HCT116 (cell line): Measurements from ENCODE around the gene PLCH2. TPM values are rescaled to one million over a fixed set of nuclear protein-coding genes. Genes with fewer than 3 reads are reported as not detected.

Experiments
- ATAC-seq: fragments of 200-7000 bp; cut with Tn5 transposase; 2 replicates; pipeline ENCODE4 v1.9.1; 2020; ENCODE audit warnings: mild to moderate bottlenecking, moderate library complexity
- BruUV-seq: library from RNA; stranded (reverse); fragments of 400-500 nt; replicated peaks from 2 replicates; lab custom pipeline; 2021; lab: Mats Ljungman, UMichigan
- CTCF ChIA-PET: fragments of 300-600 bp; sonication (Branson Sonifier 250); formaldehyde crosslinking; loops from one replicate; lab custom pipeline; 2021; ENCODE audit warnings: antibody characterized with exemption; lab: Charles Lee
- POLR2A ChIA-PET: fragments of 300-600, 350-600 bp; sonication (Branson Sonifier 250); formaldehyde crosslinking; loops from one replicate; lab custom pipeline; 2021; ENCODE audit warnings: antibody characterized with exemption; lab: Charles Lee
- RAD21 ChIA-PET, 2 experiments: fragments of 300-600 bp; sonication (Branson Sonifier 250); formaldehyde crosslinking; loops; one replicate each; lab custom pipeline; 2023; ENCODE audit warnings: low total read pairs in 2 of 2; ENCODE audit not compliant: uncharacterized antibody in 2 of 2, unreplicated experiment in 2 of 2, low non-redundant PET in 1 of 2; lab: Charles Lee
- DNase-seq: peaks from one replicate; pipeline ENCODE4 v3.0.0-alpha.2; 2010; ENCODE audit warnings: low read depth, low spot score
- H2AFZ ChIP-seq: fragments of 200-600 bp; shearing (Covaris generic), sonication (generic); 2 replicates; pipeline ENCODE4 v1.6.1; 2017; ENCODE audit warnings: low read depth, mixed run types, mixed read lengths, antibody characterized with exemption, low read length; ENCODE audit not compliant: poor library complexity, severe bottlenecking
- H3K27ac ChIP-seq: 2 replicates; pipeline ENCODE4 v1.5.1; 2012; ENCODE audit warnings: low read depth, low read length
- H3K27me3 ChIP-seq: fragments of 200-600 bp; sonication (generic); 2 replicates; pipeline ENCODE4 v1.6.1; 2016; ENCODE audit warnings: mixed run types, low read length, mixed read lengths; ENCODE audit not compliant: insufficient read depth
- H3K36me3 ChIP-seq, 2 experiments: fragments of 200-500 bp in 1 of 2; fragments of 200-600 bp in 1 of 2; sonication (Bioruptor generic) in 1 of 2; sonication (generic) in 1 of 2; 2 replicates each; pipeline versions ENCODE4 v1.5.1 to v1.6.1; 2014 to 2016; ENCODE audit warnings: low read length in 2 of 2, inconsistent platforms in 1 of 2, mixed read lengths in 1 of 2, mixed run types in 1 of 2; ENCODE audit not compliant: insufficient read depth in 2 of 2, control insufficient read depth in 1 of 2
- H3K4me1 ChIP-seq, 2 experiments: fragments of 200-600 bp in 1 of 2; sonication (generic) in 1 of 2; 2 replicates each; pipeline versions ENCODE4 v1.5.1 to v1.6.1; 2012 to 2017; ENCODE audit warnings: low read length in 2 of 2, inconsistent platforms in 1 of 2, mild to moderate bottlenecking in 1 of 2, mixed read lengths in 1 of 2, mixed run types in 1 of 2, moderate library complexity in 1 of 2; ENCODE audit not compliant: insufficient read depth in 2 of 2, control insufficient read depth in 1 of 2
- H3K4me2 ChIP-seq: fragments of 200-600 bp; sonication (generic); 2 replicates; pipeline ENCODE4 v1.6.1; 2017; ENCODE audit warnings: mixed run types, low read length, mixed read lengths
- H3K4me3 ChIP-seq, 2 experiments: fragments of 200-600 bp in 1 of 2; sonication (generic) in 1 of 2; replicated peaks in 1 of 2; 2 replicates each; pipeline ENCODE4 v1.5.1; 2011 to 2016; ENCODE audit warnings: low read length in 2 of 2, control low read depth in 1 of 2, low read depth in 1 of 2, mild to moderate bottlenecking in 1 of 2, mixed read lengths in 1 of 2, mixed run types in 1 of 2
- H3K79me2 ChIP-seq: fragments of 200-600 bp; sonication (generic); 2 replicates; pipeline ENCODE4 v1.6.1; 2017; ENCODE audit warnings: mild to moderate bottlenecking, mixed run types, low read length, moderate library complexity, mixed read lengths; ENCODE audit not compliant: insufficient read depth
- H3K9ac ChIP-seq: fragments of 200-600 bp; sonication (generic); 2 replicates; pipeline ENCODE4 v1.6.1; 2016; ENCODE audit warnings: low read length, mixed read lengths
- H3K9me2 ChIP-seq: fragments of 200-600 bp; sonication (generic), shearing (Covaris generic); 2 replicates; pipeline ENCODE4 v1.6.1; 2017; ENCODE audit warnings: mixed run types, mild to moderate bottlenecking, moderate library complexity; ENCODE audit not compliant: insufficient read depth
- H3K9me3 ChIP-seq, 2 experiments: fragments of 200-500 bp in 1 of 2; fragments of 200-600 bp in 1 of 2; sonication (Bioruptor generic) in 1 of 2; sonication (generic) in 1 of 2; 2 replicates each; pipeline ENCODE4 v1.6.1; 2014 to 2017; ENCODE audit warnings: low read length in 2 of 2, mixed read lengths in 2 of 2, inconsistent platforms in 1 of 2, low read depth in 1 of 2, mild to moderate bottlenecking in 1 of 2, mixed run types in 1 of 2, moderate library complexity in 1 of 2; ENCODE audit not compliant: control insufficient read depth in 1 of 2, insufficient read depth in 1 of 2
- H4K20me1 ChIP-seq: fragments of 200-600 bp; sonication (generic), shearing (Covaris generic); 2 replicates; pipeline ENCODE4 v1.6.1; 2017; ENCODE audit warnings: mixed run types, mild to moderate bottlenecking, moderate library complexity; ENCODE audit not compliant: insufficient read depth
- FOSL1 ChIP-seq: IDR thresholded peaks from 2 replicates; pipeline ENCODE4 v1.6.1; 2012; ENCODE audit warnings: low read depth
- JUND ChIP-seq: IDR thresholded peaks from 2 replicates; pipeline ENCODE4 v1.6.1; 2012
- POLR2A ChIP-seq: IDR thresholded peaks from 2 replicates; pipeline ENCODE4 v1.7.0; 2011; ENCODE audit warnings: borderline replicate concordance; ENCODE audit not compliant: insufficient read depth, insufficient read length; ENCODE audit errors: extremely low read depth
- POLR2AphosphoS5 ChIP-seq: IDR thresholded peaks from 2 replicates; pipeline ENCODE4 v1.6.1; 2011; ENCODE audit warnings: mild to moderate bottlenecking, low read depth, low read length, moderate library complexity
- RAD21 ChIP-seq: IDR thresholded peaks from 2 replicates; pipeline ENCODE4 v1.6.1; 2012; ENCODE audit warnings: low read depth, mild to moderate bottlenecking
- SIN3A ChIP-seq: IDR thresholded peaks from 2 replicates; pipeline ENCODE4 v1.6.1; 2012; ENCODE audit warnings: low read depth
- TCF7L2 ChIP-seq: IDR thresholded peaks from 2 replicates; pipeline ENCODE4 v1.7.0; 2011; ENCODE audit warnings: borderline replicate concordance, inconsistent platforms; ENCODE audit not compliant: insufficient read depth, insufficient read length; ENCODE audit errors: extremely low read depth
- ZNF274 ChIP-seq: fragments of 200-500 bp; sonication (Bioruptor generic); IDR thresholded peaks from 2 replicates; pipeline ENCODE4 v1.6.1; 2014; ENCODE audit warnings: mild to moderate bottlenecking, low read depth, low read length, inconsistent platforms
- intact Hi-C: fragments of 100-400 bp; cut with micrococcal nuclease; formaldehyde crosslinking; loops from 2 replicates; pipeline ENCODE4 v1.10.0; 2022
- total RNA-seq: library from RNA; stranded (reverse); gene quantifications from one replicate; pipeline ENCODE4 v1.2.1, GENCODE V29; 2021; ENCODE audit not compliant: unreplicated experiment
- TF ChIP-seq, protein P1 (sequence below): IDR thresholded peaks from 2 replicates; pipeline ENCODE4 v1.6.1; 2012
- TF ChIP-seq, protein P2 (sequence below): IDR thresholded peaks from 2 replicates; pipeline ENCODE4 v1.6.1; 2012

The PLCH2 gene
- total RNA-seq, 1 experiment from 2014 or later, result 2.0 TPM

DNA sequence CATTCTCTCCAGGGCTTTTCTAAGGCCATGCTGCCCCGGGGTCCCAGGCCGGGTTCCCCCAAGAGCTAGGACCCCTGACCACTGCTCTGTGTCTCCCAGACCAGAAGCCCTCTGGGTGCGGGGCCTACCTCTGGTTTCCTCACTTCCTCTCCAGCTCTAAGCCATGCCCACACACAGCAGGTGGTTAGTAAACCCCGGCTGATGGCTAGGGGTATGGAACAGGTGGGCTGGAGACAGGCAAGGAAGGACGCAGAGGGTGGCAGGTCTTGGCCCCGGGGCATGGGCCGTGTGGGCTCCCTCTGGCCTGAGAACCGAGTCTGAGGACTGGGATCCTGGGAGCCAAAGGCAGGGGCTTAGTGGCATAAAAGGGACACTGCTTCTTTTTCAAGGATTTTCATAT lies 15.9 kb upstream of the PLCH2 start:
- Histone ChIP-seq H4K20me1 (no peaks in the 10 kb centered on the region), H2AFZ (no peak overlapping the region), H3K4me2 (no peak overlapping the region), H3K4me1 (no peaks in the 10 kb centered on the region), H3K4me3 (no peak overlapping the region), H3K9me3 (no peaks in the 10 kb centered on the region), H3K36me3 (no peaks in the 10 kb centered on the region), H3K27ac (no peak overlapping the region), H3K9ac (no peak overlapping the region), H3K79me2 (no peaks in the 10 kb centered on the region), H3K9me2 (no peaks in the 10 kb centered on the region), H3K27me3 (no peaks in the 10 kb centered on the region)
- no peak for ATAC-seq
- TF ChIP-seq TCF7L2 (no peak), POLR2AphosphoS5 (no peak), ZNF274 (no peak), SIN3A (no peak), RAD21 (no peak), FOSL1 (no peak), JUND (no peak), POLR2A (no peak)
- TF ChIP-seq, protein P1, sequence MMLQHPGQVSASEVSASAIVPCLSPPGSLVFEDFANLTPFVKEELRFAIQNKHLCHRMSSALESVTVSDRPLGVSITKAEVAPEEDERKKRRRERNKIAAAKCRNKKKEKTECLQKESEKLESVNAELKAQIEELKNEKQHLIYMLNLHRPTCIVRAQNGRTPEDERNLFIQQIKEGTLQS, result no peak
- TF ChIP-seq, protein P2, sequence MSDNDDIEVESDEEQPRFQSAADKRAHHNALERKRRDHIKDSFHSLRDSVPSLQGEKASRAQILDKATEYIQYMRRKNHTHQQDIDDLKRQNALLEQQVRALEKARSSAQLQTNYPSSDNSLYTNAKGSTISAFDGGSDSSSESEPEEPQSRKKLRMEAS, result no peak
- CTCF ChIA-PET, result interaction anchor here (1.0 kb wide), 1 partner anchor 87 kb away, joined by 4 read pairs; no protein-coding TSS in a partner anchor
- no peak for DNase-seq
- POLR2A ChIA-PET, result no interaction called here
- intact Hi-C loops, result no loop called here
- RAD21 ChIA-PET, result no interaction called here
- no TSS peak for BruUV-seq

DNA sequence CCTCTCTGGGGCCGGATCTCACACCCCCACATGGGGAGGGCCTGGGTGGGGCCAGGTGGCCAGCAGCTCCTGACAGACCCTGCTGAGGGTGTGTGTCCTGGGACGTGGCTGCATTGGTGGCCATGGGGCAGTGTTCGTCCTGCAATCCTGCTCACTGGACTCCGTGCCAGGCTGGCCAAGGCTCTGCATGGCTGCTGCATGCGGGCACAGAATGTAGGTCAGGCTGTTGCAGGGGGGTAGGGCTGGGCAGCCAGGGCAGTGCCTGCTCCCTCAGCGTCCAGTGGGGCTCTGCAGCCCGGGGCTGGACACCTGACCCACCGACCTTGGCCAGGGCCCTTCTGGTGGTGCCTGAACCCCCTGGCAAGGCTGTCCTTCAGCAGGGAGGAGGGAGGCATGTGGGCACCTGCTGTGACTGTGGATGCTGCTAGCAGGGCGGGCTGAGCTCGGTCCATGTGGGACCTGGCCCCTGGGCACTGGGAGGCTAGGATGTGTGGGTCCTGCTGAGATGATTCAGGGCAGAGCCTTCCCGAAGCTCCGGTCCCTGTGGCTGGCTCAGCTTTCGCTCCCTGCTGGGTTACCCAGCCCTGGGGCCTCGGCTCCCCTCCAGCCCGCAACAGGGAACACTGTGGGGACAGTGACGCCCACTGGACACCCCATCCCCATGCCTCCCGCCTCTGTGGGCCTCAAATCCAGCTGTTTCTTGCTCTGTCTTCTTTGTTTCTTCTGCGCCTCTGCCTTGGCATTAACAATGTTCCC lies 14.9 kb upstream of the PLCH2 start:
- no peak overlapping the region for H3K4me2 ChIP-seq
- no peaks in the 10 kb centered on the region for H4K20me1 ChIP-seq
- DNase-seq (no peak), ATAC-seq (no peak)
- H3K9ac ChIP-seq, result no peak overlapping the region
- no peaks in the 10 kb centered on the region for H3K79me2 ChIP-seq
- TF ChIP-seq POLR2AphosphoS5, result no peak
- TF ChIP-seq, protein P1, result no peak
- RAD21 ChIA-PET, result no interaction called here
- H3K4me1 ChIP-seq, result no peaks in the 10 kb centered on the region
- no peaks in the 10 kb centered on the region for H3K36me3 ChIP-seq
- H3K9me3 ChIP-seq, result no peaks in the 10 kb centered on the region
- BruUV-seq, result no TSS peak
- POLR2A ChIA-PET, result no interaction called here
- CTCF ChIA-PET, result interaction anchor here (1.0 kb wide), 1 partner anchor 86 kb away, joined by 4 read pairs; no protein-coding TSS in a partner anchor
- no peak overlapping the region for H3K4me3 ChIP-seq
- H3K27ac ChIP-seq, result no peak overlapping the region
- no peaks in the 10 kb centered on the region for H3K9me2 ChIP-seq
- H3K27me3 ChIP-seq, result no peaks in the 10 kb centered on the region
- no peak overlapping the region for H2AFZ ChIP-seq
- intact Hi-C loops, result no loop called here
